HG02642 (cell line): ENCODE data around the gene PRR20G.
"Not testable (repeated sequence)": the region's sequence is repeated elsewhere in the genome, so short reads cannot be mapped to it uniquely, and the experiment has no call there.

Experiments
- ATAC-seq: cut with Tn5 transposase; IDR thresholded peaks from one replicate; pipeline ENCODE4 v1.9.1; 2021; ENCODE audit warnings: mild to moderate bottlenecking; ENCODE audit not compliant: unreplicated experiment, poor library complexity

The PRR20G gene

GRCh38 chr3:127287840-127288239 is at the start of gene PRR20G:
Gene PRR20G (minus strand): TSS chr3:127288046. CDS start chr3:127287365, 681 bp downstream.
- no peak for ATAC-seq

- no peak for ATAC-seq
These were observed 49.2 kb upstream of the PRR20G start for GRCh38 chr3:127337001-127337400.

GRCh38 chr3:127336101-127336500 is 48.3 kb upstream of the PRR20G start:
- no peak for ATAC-seq

GRCh38 chr3:127330385-127330784 is 42.5 kb upstream of the PRR20G start:
- no peak for ATAC-seq

- ATAC-seq: no peak
These were observed 41.9 kb upstream of the PRR20G start for GRCh38 chr3:127329631-127330285.

GRCh38 chr3:127328421-127328820 is 40.6 kb upstream of the PRR20G start:
- ATAC-seq: no peak

GRCh38 chr3:127326341-127326740 is 38.5 kb upstream of the PRR20G start:
- no peak for ATAC-seq

GRCh38 chr3:127325629-127325961 is 37.7 kb upstream of the PRR20G start:
- no peak for ATAC-seq

GRCh38 chr3:127324913-127325628 is 37.2 kb upstream of the PRR20G start:
- ATAC-seq: no peak

GRCh38 chr3:127324076-127324475 is 36.2 kb upstream of the PRR20G start:
- no peak for ATAC-seq

- no peak for ATAC-seq
These were observed 35.7 kb upstream of the PRR20G start for GRCh38 chr3:127323581-127323980.

- ATAC-seq: no peak
These were observed 33.5 kb upstream of the PRR20G start for GRCh38 chr3:127321371-127321770.

GRCh38 chr3:127320529-127321121 is 32.8 kb upstream of the PRR20G start:
- ATAC-seq: no peak

- no peak for ATAC-seq
These were observed 28.8 kb upstream of the PRR20G start for GRCh38 chr3:127316685-127317084.

- no peak for ATAC-seq
These were observed 25.0 kb upstream of the PRR20G start for GRCh38 chr3:127312818-127313217.

GRCh38 chr3:127308821-127309220 is 21.0 kb upstream of the PRR20G start:
- ATAC-seq: not testable (repeated sequence)

- no peak for ATAC-seq
These were observed 20.1 kb upstream of the PRR20G start for GRCh38 chr3:127307916-127308315.

GRCh38 chr3:127307112-127307835 is 19.4 kb upstream of the PRR20G start:
- ATAC-seq: no peak

- no peak for ATAC-seq
These were observed 18.7 kb upstream of the PRR20G start for GRCh38 chr3:127306361-127307111.

GRCh38 chr3:127305499-127306060 is 17.7 kb upstream of the PRR20G start:
- no peak for ATAC-seq
